Naive thymus-derived CD4-positive, alpha-beta T cell (primary cell): ENCODE results near the gene ANKRD10. TPM values are rescaled to one million over a fixed set of nuclear protein-coding genes. Genes with fewer than 3 reads are reported as not detected.
"Not testable (repeated sequence)": the region's sequence is repeated elsewhere in the genome, so short reads cannot be mapped to it uniquely, and the experiment has no call there.

Experiments used
- ATAC-seq: fragments of 150-1000 bp; cut with Tn5 transposase; 2 replicates; pipeline ENCODE4 v1.10.0; 2021; ENCODE audit warnings: mild to moderate bottlenecking, moderate library complexity
- CTCF ChIA-PET: fragments of 350-600 bp; sonication (Branson Sonifier 250); formaldehyde crosslinking; loops from one replicate; lab custom pipeline; 2021; ENCODE audit warnings: antibody characterized with exemption; lab: Charles Lee
- POLR2A ChIA-PET: fragments of 350-600 bp; sonication (Branson Sonifier 250); formaldehyde crosslinking; loops from one replicate; lab custom pipeline; 2021; ENCODE audit warnings: antibody characterized with exemption, inconsistent platforms; lab: Charles Lee
- DNase-seq, 9 donors: peaks; one replicate each; pipeline versions ENCODE4 v3.0.0 to v3.0.0-alpha.2; 2020 to 2022; ENCODE audit warnings: mixed read lengths in 1 of 9
- H3K27ac ChIP-seq: one replicate; pipeline ENCODE4 v1.7.0; 2013; ENCODE audit warnings: mild to moderate bottlenecking, low read depth, low read length, moderate library complexity
- H3K27me3 ChIP-seq, 2 donors: one replicate each; pipeline ENCODE4 v1.7.0; 2013; ENCODE audit warnings: low read length in 2 of 2, mild to moderate bottlenecking in 2 of 2, moderate library complexity in 2 of 2; ENCODE audit not compliant: control insufficient read depth in 2 of 2, insufficient read depth in 2 of 2
- H3K36me3 ChIP-seq, 3 experiments: 1 replicate in 2 of 3; 2 replicates in 1 of 3; pipeline ENCODE4 v1.7.0; 2013; ENCODE audit warnings: low read length in 3 of 3, mild to moderate bottlenecking in 3 of 3, moderate library complexity in 1 of 3; ENCODE audit not compliant: insufficient read depth in 3 of 3, control insufficient read depth in 2 of 3
- H3K4me1 ChIP-seq, 2 donors: one replicate each; pipeline ENCODE4 v1.7.0; 2013; ENCODE audit warnings: low read length in 2 of 2, mild to moderate bottlenecking in 2 of 2, moderate library complexity in 1 of 2; ENCODE audit not compliant: control insufficient read depth in 2 of 2, insufficient read depth in 2 of 2
- H3K4me3 ChIP-seq: 2 replicates; pipeline ENCODE4 v1.7.0; 2013; ENCODE audit warnings: mild to moderate bottlenecking, low read length
- H3K9me3 ChIP-seq, 3 experiments: 1 replicate in 2 of 3; 2 replicates in 1 of 3; pipeline ENCODE4 v1.7.0; 2013; ENCODE audit warnings: low read length in 3 of 3; ENCODE audit not compliant: control insufficient read depth in 2 of 3
- H3K27ac Mint-ChIP-seq, 9 donors: one replicate each; pipeline ENCODE4 v1.8.0; 2020 to 2022; ENCODE audit warnings: mixed read lengths in 9 of 9, mild to moderate bottlenecking in 8 of 9, moderate library complexity in 5 of 9, inconsistent platforms in 2 of 9
- H3K27me3 Mint-ChIP-seq, 5 donors: one replicate each; pipeline ENCODE4 v1.8.0; 2021 to 2022; ENCODE audit warnings: mixed read lengths in 5 of 5, mild to moderate bottlenecking in 1 of 5
- H3K36me3 Mint-ChIP-seq, 5 donors: one replicate each; pipeline ENCODE4 v1.8.0; 2020 to 2022; ENCODE audit warnings: mixed read lengths in 5 of 5, mild to moderate bottlenecking in 3 of 5, inconsistent platforms in 1 of 5
- H3K4me1 Mint-ChIP-seq, 7 donors: one replicate each; pipeline ENCODE4 v1.8.0; 2020 to 2022; ENCODE audit warnings: mixed read lengths in 7 of 7, mild to moderate bottlenecking in 3 of 7, inconsistent platforms in 1 of 7
- H3K4me3 Mint-ChIP-seq, 10 donors: one replicate each; pipeline ENCODE4 v1.8.0; 2020 to 2022; ENCODE audit warnings: mild to moderate bottlenecking in 10 of 10, mixed read lengths in 10 of 10, moderate library complexity in 6 of 10, inconsistent platforms in 2 of 10
- H3K9me3 Mint-ChIP-seq, 11 donors: one replicate each; pipeline ENCODE4 v1.8.0; 2020 to 2022; ENCODE audit warnings: mixed read lengths in 11 of 11, mild to moderate bottlenecking in 4 of 11, inconsistent platforms in 1 of 11, moderate library complexity in 1 of 11
- intact Hi-C, 2 donors: fragments of 100-400 bp; cut with micrococcal nuclease; formaldehyde crosslinking; loops; one replicate each; pipeline ENCODE4 v1.15.1; 2023
- polyA plus RNA-seq, 2 donors: library from polyadenylated mRNA; unstranded; fragments of 300-500 nt; fragmentation: Illumina TruSeq; gene quantifications; one replicate each; pipeline ENCODE4 v1.2.3, GENCODE V29; 2021
- total RNA-seq, 6 experiments: library from RNA in 5 of 6; stranded (reverse) in 5 of 6; gene quantifications; 1 replicate in 5 of 6; 2 replicates in 1 of 6; pipeline ENCODE4 v1.2.3 and lab custom pipeline; 2021 to 2026

The ANKRD10 gene
- total and polyA plus RNA-seq, 7 experiments from 2014 or later, result 53.2 to 155 (median 130) TPM

DNA sequence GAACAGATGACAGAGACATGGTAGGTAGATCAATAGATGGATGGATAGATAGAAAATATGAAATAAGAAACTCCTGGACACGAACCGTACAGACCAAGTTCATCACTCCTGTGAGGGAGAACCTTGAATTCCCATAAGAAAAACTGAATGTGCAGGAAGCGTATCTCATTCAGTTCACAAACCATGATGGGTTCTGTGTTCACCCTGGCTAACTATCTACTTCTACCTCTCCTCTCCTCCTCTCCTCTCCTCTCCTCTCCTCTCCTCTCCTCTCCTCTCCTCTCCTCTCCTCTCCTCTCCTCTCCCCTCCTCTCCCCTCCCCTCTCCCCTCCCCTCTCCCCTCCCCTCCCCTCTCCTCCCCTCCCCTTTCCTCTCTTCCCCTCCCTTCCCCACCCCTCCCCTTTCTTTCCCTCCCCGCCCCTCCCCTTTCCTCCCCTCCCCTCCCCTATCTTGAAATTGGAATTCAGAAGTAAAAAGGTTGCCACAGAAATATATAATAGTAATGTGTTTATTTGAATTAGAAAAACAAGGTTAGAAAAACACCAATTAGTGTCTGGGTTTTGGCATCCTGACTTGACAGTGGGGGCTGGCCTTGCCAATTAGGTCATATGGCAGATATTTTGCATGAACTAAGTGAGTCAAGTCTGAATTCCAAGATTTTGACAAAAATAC is 75.9 kb downstream of the ANKRD10 start:
- Histone ChIP-seq H3K27me3 (no peaks in the 10 kb centered on the region), H3K36me3 (no peaks in the 10 kb centered on the region), H3K4me1 (no peaks in the 10 kb centered on the region), H3K27ac (no peak overlapping the region), H3K4me3 (no peak overlapping the region), H3K9me3 (no peaks in the 10 kb centered on the region)
- Mint-ChIP-seq H3K36me3 (peaks cover 0 to 6% (median 5%) of the 10 kb centered on the region in 5 donors), H3K4me3 (no peak overlapping the region), H3K27me3 (peaks cover 10 to 38% (median 18%) of the 10 kb centered on the region in 5 donors), H3K4me1 (peaks cover 0 to 2% (median 0%) of the 10 kb centered on the region in 7 donors), H3K27ac (no peak overlapping the region), H3K9me3 (peaks cover 0 to 10% (median 5%) of the 10 kb centered on the region in 11 donors)
- DNase-seq (no peak), ATAC-seq (no peak)
- POLR2A ChIA-PET, result no interaction called here
- CTCF ChIA-PET, result no interaction called here
- intact Hi-C loops, result no loop called here

DNA sequence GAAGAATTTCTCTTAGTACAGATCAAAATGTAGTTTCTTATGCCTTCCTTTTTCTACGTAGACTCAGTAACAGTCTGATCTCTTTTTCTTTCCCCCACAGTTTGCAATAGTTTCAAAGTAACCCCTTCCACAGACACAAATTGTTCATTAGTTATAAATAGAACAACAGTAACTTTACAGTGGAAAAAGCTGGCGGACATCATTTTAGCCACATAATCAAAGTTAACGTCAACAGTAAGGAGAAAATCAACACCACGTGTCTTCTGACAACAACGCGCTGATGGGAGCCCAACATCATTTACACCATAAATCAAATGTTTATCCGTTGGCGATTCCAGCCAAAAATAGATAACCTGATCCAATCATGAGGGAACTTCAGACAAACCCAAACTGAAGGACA is 76.8 kb downstream of the ANKRD10 start:
- DNase-seq, result no peak
- H3K36me3 Mint-ChIP-seq, result peaks cover 0 to 6% (median 5%) of the 10 kb centered on the region in 5 donors
- Histone ChIP-seq H3K36me3 (no peaks in the 10 kb centered on the region), H3K4me3 (no peak overlapping the region), H3K4me1 (no peaks in the 10 kb centered on the region), H3K27ac (no peak overlapping the region), H3K27me3 (no peaks in the 10 kb centered on the region), H3K9me3 (no peaks in the 10 kb centered on the region)
- CTCF ChIA-PET, result no interaction called here
- H3K9me3 Mint-ChIP-seq, result peaks cover 0 to 8% (median 4%) of the 10 kb centered on the region in 11 donors
- POLR2A ChIA-PET, result no interaction called here
- no peak overlapping the region for H3K4me3 Mint-ChIP-seq
- H3K4me1 Mint-ChIP-seq, result peaks cover 0 to 2% (median 0%) of the 10 kb centered on the region in 7 donors
- H3K27ac Mint-ChIP-seq, result no peak overlapping the region
- H3K27me3 Mint-ChIP-seq, result peaks cover 5 to 36% (median 13%) of the 10 kb centered on the region in 5 donors
- no peak for ATAC-seq
- intact Hi-C loops, result no loop called here

DNA sequence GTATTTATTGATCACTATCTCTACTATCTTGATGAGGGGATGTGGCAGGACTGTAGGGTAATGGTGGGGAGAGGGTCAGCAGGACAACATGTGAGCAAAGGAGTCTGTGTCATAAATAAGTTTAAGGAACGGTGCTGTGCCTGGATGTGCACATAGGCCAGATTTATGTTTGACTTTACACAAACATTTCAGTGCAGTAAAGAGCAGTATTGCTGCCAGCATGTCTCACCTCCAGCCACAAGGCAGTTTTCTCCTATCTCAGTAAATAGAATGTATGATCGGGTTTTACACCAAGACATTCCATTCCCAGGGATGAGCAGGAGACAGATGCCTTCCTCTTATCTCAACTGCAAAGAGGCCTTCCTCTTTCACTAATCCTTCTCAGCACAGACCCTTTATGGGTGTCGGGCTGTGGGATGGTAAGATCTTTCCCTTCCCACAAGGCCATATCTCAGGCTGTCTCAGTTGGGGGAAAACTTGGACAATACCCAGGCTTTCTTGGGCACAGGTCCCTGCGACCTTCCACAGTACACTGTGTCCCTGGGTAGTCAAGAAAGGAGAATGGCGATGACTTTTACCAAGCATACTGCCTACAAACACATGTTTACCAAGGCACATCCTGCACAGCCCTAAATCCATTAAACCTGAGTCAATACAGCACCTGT is 77.3 kb downstream of the ANKRD10 start:
- peaks cover 5 to 34% (median 9%) of the 10 kb centered on the region in 5 donors for H3K27me3 Mint-ChIP-seq
- POLR2A ChIA-PET, ATAC-seq, CTCF ChIA-PET, H3K4me3 ChIP-seq, H3K9me3 Mint-ChIP-seq, H3K9me3 ChIP-seq, intact Hi-C loops, H3K4me1 ChIP-seq, H3K36me3 Mint-ChIP-seq, H3K36me3 ChIP-seq, DNase-seq, H3K4me3 Mint-ChIP-seq, H3K4me1 Mint-ChIP-seq, H3K27ac Mint-ChIP-seq, H3K27ac ChIP-seq, H3K27me3 ChIP-seq: not testable (repeated sequence)

DNA sequence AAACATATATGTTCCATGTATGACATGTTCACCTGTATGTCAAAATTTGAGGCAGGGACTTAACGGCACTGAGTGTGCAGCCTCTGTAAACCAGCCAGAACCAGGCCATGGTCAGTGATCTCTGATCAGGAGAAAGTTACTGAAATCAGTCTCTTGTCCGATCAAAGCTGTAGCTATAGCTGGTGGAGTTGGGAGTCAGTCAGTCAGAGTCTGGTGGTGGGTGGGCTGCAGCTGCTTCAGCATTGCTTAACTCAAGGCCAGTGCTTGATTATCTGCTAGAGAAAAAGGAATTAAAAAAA is 78.3 kb downstream of the ANKRD10 start:
- Mint-ChIP-seq H3K4me1 (peaks cover 0 to 2% (median 0%) of the 10 kb centered on the region in 7 donors), H3K27ac (no peak overlapping the region), H3K27me3 (peaks cover 3 to 31% (median 9%) of the 10 kb centered on the region in 5 donors), H3K36me3 (peaks cover 0 to 2% (median 1%) of the 10 kb centered on the region in 5 donors), H3K4me3 (no peak overlapping the region), H3K9me3 (peaks cover 0 to 4% (median 2%) of the 10 kb centered on the region in 11 donors)
- Histone ChIP-seq H3K4me1 (no peaks in the 10 kb centered on the region), H3K4me3 (no peak overlapping the region), H3K27me3 (no peaks in the 10 kb centered on the region), H3K9me3 (no peaks in the 10 kb centered on the region), H3K27ac (no peak overlapping the region), H3K36me3 (no peaks in the 10 kb centered on the region)
- intact Hi-C loops, result no loop called here
- ATAC-seq (no peak), DNase-seq (no peak)
- CTCF ChIA-PET, result no interaction called here
- POLR2A ChIA-PET, result no interaction called here

GRCh38 chr13:110835721-110836604 is 78.9 kb downstream of the ANKRD10 start:
- H3K4me3 Mint-ChIP-seq, result no peak overlapping the region
- no peaks in the 10 kb centered on the region for H3K36me3 Mint-ChIP-seq
- Histone ChIP-seq H3K36me3 (no peaks in the 10 kb centered on the region), H3K27me3 (no peaks in the 10 kb centered on the region), H3K27ac (no peak overlapping the region), H3K4me3 (no peak overlapping the region), H3K9me3 (no peaks in the 10 kb centered on the region), H3K4me1 (no peaks in the 10 kb centered on the region)
- H3K4me1 Mint-ChIP-seq, result peaks cover 0 to 2% (median 0%) of the 10 kb centered on the region in 7 donors
- intact Hi-C loops, result no loop called here
- POLR2A ChIA-PET, result no interaction called here
- H3K9me3 Mint-ChIP-seq, result peaks cover 0 to 2% (median 0%) of the 10 kb centered on the region in 11 donors
- no peak for DNase-seq
- no peak for ATAC-seq
- H3K27me3 Mint-ChIP-seq, result peaks cover 0 to 26% (median 9%) of the 10 kb centered on the region in 5 donors
- H3K27ac Mint-ChIP-seq, result no peak overlapping the region
- CTCF ChIA-PET, result no interaction called here

DNA sequence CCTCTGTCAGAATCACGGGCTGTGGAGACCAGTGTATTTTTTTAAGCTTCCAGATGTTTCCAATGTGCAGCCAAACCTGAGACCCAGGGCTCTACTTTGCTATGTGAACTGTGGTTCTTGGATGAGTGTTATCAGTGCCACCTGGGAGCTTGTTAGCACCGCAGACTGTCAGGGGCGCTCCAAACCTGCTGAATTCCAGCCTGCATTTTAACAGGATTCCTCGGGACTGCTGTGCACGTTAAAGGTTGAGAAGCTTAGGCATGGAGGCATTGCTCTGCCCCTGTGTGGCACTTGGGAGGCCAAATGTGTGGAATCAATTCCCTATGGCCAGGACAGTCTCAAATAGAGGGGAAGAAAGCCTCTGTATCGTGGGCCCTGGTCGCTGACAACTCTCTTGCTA is 80.3 kb downstream of the ANKRD10 start:
- intact Hi-C loops, result no loop called here
- Mint-ChIP-seq H3K9me3 (peaks cover 0 to 2% (median 0%) of the 10 kb centered on the region in 11 donors), H3K27me3 (peaks cover 5 to 16% (median 12%) of the 10 kb centered on the region in 5 donors), H3K27ac (no peak overlapping the region), H3K4me1 (peaks cover 0 to 2% (median 0%) of the 10 kb centered on the region in 7 donors), H3K4me3 (no peak overlapping the region), H3K36me3 (no peaks in the 10 kb centered on the region)
- no peak for ATAC-seq
- no peak for DNase-seq
- H3K4me1 ChIP-seq, result no peaks in the 10 kb centered on the region
- H3K36me3 ChIP-seq, result no peaks in the 10 kb centered on the region
- no peaks in the 10 kb centered on the region for H3K9me3 ChIP-seq
- no peak overlapping the region for H3K27ac ChIP-seq
- ChIA-PET CTCF (no interaction called here), POLR2A (interaction anchor here (0.7 kb wide), 1 partner anchor 69 kb away, joined by 3 read pairs; no protein-coding TSS in a partner anchor)
- H3K4me3 ChIP-seq, result no peak overlapping the region
- H3K27me3 ChIP-seq, result no peaks in the 10 kb centered on the region
